Fibroblast of mammary gland (primary cell): ENCODE data around the gene PTRHD1.

Experiments
- DNase-seq: peaks from one replicate; pipeline ENCODE4 v3.0.0-alpha.2; 2010; ENCODE audit warnings: low read depth
- H3K4me3 ChIP-seq: 2 replicates; pipeline ENCODE4 v1.5.1; 2011; ENCODE audit warnings: low read depth, mild to moderate bottlenecking, low read length, moderate library complexity; ENCODE audit not compliant: control insufficient read depth
- CTCF ChIP-seq: conservative IDR thresholded peaks from 2 replicates; pipeline ENCODE4 v1.5.1; 2011; ENCODE audit warnings: low read depth, low read length, inconsistent platforms; ENCODE audit not compliant: control insufficient read depth, insufficient read depth

PTRHD1 gene

GRCh38 chr2:24744356-24744755, 48.8 kb downstream of the PTRHD1 start:
- no peak for DNase-seq
- no peak for TF ChIP-seq CTCF

GRCh38 chr2:24743924-24744323, 49.3 kb downstream of the PTRHD1 start:
- no peak for DNase-seq
- no peak for TF ChIP-seq CTCF
- H3K4me3 ChIP-seq = no peak overlapping the region

More at GRCh38 chr2:24744356-24744755, 48.8 kb downstream of the PTRHD1 start:
- H3K4me3 ChIP-seq = no peak overlapping the region

GRCh38 chr2:24742730-24743129, 50.5 kb downstream of the PTRHD1 start:
- DNase-seq = no peak
- no peak for TF ChIP-seq CTCF
- H3K4me3 ChIP-seq = no peak overlapping the region

GRCh38 chr2:24740142-24740541, 53.0 kb downstream of the PTRHD1 start:
- no peak overlapping the region for H3K4me3 ChIP-seq
- DNase-seq = no peak
- TF ChIP-seq CTCF = no peak
